Esophagus squamous epithelium (tissue), 4 donors: ENCODE results near the gene MRPL40.

Experiments used
- CTCF ChIP-seq, 6 experiments: fragments of 450-650 bp in 4 of 6; fragments of 200-600 bp in 2 of 6; sonication (generic) in 2 of 6; IDR thresholded peaks; one replicate each; pipeline ENCODE4 v1.5.1; 2016 to 2019; ENCODE audit warnings: antibody characterized with exemption in 6 of 6, mild to moderate bottlenecking in 4 of 6, moderate library complexity in 4 of 6
- POLR2A ChIP-seq, 4 donors: fragments of 450-650 bp; IDR thresholded peaks; one replicate each; pipeline ENCODE4 v1.6.1; 2017; ENCODE audit warnings: antibody characterized with exemption in 4 of 4, mild to moderate bottlenecking in 4 of 4, moderate library complexity in 3 of 4

GRCh38 chr22:19473578-19473977 lies 41.2 kb downstream of the MRPL40 start:
- TF ChIP-seq POLR2A (IDR thresholded peaks at IDR 0.05) (no peak), CTCF (IDR thresholded peaks at IDR 0.05) (no peak)
